ENCODE measurements around the gene CREB5.

DNA sequence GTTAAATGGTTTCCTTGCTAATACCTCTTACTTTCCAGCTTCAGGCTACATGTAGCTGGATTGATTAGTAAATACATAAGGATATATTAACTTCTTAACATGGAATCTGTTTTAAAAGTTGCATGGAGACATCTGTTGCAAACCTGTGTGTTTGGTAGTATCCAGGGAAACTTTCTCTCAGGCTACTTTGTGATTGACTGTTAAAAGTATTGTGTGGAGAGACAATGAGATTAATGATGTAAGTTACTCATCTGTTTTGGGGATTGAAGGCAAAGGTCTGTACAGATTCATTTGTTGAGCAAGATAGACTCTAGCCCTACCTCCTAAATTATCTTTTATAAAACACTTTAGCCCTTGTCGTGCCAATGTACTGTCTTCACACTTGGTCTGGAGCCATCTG, 6.6 kb downstream of the CREB5 start:
- TF ChIP-seq CTCF (IDR thresholded peaks at IDR 0.05 in 8 of 11, conservative IDR thresholded peaks at IDR 0.05 in 3 of 11) (no peak), POLR2AphosphoS5 (IDR thresholded peaks at IDR 0.05) (no peak)

Data from spleen (tissue), 7 donors.